ENCODE data around the gene TBC1D1.
"Not testable (repeated sequence)": the region's sequence is repeated elsewhere in the genome, so short reads cannot be mapped to it uniquely, and the experiment has no call there.

TBC1D1 gene

GRCh38 chr4:38020386-38020785, 129.5 kb downstream of the TBC1D1 start:
- DNase-seq, result no peak

GRCh38 chr4:38020961-38021360, 130.1 kb downstream of the TBC1D1 start:
- DNase-seq, result not testable (repeated sequence)

- no peak for DNase-seq
Measured at GRCh38 chr4:38021751-38022150, 130.9 kb downstream of the TBC1D1 start.

- no peak for DNase-seq
Measured at GRCh38 chr4:38023347-38024205, 132.7 kb downstream of the TBC1D1 start.

- DNase-seq, result no peak
Measured at GRCh38 chr4:38024206-38024509, 133.3 kb downstream of the TBC1D1 start.

- DNase-seq, result no peak
Measured at GRCh38 chr4:38025665-38026064, 134.8 kb downstream of the TBC1D1 start.

- DNase-seq, result no peak
Measured at GRCh38 chr4:38026158-38026740, 135.4 kb downstream of the TBC1D1 start.

GRCh38 chr4:38030023-38030422, 139.1 kb downstream of the TBC1D1 start:
- no peak for DNase-seq

GRCh38 chr4:38034986-38035882, 144.3 kb downstream of the TBC1D1 start:
- no peak for DNase-seq

- no peak for DNase-seq
Measured at GRCh38 chr4:38036548-38036947, 145.7 kb downstream of the TBC1D1 start.

GRCh38 chr4:38037612-38038011, 146.7 kb downstream of the TBC1D1 start:
- DNase-seq, result no peak

- no peak for DNase-seq
Measured at GRCh38 chr4:38040619-38041018, 149.7 kb downstream of the TBC1D1 start.

GRCh38 chr4:38044060-38044459, 153.2 kb downstream of the TBC1D1 start:
- DNase-seq, result no peak

GRCh38 chr4:38045289-38045988, 154.6 kb downstream of the TBC1D1 start:
- DNase-seq, result no peak

GRCh38 chr4:38046727-38047489, 156.0 kb downstream of the TBC1D1 start:
- DNase-seq, result no peak

- DNase-seq, result no peak
Measured at GRCh38 chr4:38049545-38050170, 158.8 kb downstream of the TBC1D1 start.

- no peak for DNase-seq
Measured at GRCh38 chr4:38050560-38051350, 159.9 kb downstream of the TBC1D1 start.

- DNase-seq, result no peak
Measured at GRCh38 chr4:38055566-38055965, 164.7 kb downstream of the TBC1D1 start.

- no peak for DNase-seq
Measured at GRCh38 chr4:38056011-38056685, 165.3 kb downstream of the TBC1D1 start.

GRCh38 chr4:38058151-38058550, 167.3 kb downstream of the TBC1D1 start:
- no peak for DNase-seq
